ENCODE data around the gene UVRAG.

The UVRAG gene

DNA sequence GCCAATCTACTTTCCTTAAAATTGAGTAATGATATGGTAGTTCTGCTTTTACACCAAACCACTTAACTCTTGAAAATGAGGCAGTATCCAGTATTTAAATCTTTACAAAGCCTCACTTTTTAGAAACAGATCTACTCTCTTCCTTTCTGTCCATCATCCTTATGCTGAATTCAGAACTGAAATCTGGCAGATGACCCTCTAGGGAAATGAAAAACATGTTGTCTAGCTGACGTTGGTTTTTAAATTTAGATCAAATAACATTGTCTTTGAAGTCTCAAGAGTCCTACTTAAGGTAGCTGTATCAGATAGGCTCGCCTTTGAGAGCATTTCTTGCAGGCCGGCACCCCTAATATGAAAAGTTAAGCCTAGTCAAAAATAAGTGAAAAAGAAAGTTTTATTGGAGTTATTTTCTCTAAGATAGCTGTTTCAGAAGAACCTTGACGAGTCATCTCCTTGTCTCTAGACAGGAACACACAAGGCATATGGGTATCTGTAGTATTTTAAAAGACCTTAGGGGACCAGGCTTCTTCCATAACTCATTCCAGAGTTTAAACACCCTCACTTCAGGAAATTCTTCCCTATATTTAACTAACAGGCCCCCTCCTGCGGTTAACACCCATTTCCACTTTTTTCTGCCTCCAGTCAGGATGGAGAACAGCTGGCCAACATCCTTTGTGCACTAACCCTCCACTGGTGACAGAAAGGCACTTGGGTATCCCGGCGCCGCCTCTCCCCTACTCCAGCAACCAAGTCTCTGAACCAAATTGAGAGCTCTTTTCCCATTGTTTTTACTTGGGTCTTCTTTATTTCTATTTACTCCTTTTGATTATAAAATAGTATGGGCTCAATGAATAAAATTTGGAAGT is 310.1 kb downstream of the UVRAG start:
- DNase-seq, result no peak

DNA sequence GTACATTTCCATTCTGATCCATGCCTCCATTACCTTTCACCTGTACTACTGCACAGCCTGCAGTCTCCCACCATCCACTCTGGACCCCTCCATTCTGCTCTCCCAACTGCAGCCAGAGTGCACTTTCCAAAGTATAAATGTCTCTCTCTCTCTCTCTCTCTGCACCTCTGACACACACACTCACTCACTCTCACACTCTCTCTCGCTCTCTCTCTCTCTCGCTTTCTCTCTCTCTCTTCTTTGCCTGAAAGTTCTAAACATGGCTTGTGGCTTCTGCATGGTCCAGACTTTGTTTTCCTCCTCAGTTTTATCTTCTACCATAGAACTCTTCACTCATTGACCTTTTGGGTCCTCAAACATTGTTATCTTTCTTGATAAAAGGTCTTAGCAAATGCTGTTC is 314.7 kb downstream of the UVRAG start:
- DNase-seq, result no peak

GRCh38 chr11:76131142-76131541 is 316.1 kb downstream of the UVRAG start:
- DNase-seq, result no peak

GRCh38 chr11:76131671-76132631 is 316.9 kb downstream of the UVRAG start:
- no peak for DNase-seq

GRCh38 chr11:76134239-76134638 is 319.2 kb downstream of the UVRAG start:
- no peak for DNase-seq

DNA sequence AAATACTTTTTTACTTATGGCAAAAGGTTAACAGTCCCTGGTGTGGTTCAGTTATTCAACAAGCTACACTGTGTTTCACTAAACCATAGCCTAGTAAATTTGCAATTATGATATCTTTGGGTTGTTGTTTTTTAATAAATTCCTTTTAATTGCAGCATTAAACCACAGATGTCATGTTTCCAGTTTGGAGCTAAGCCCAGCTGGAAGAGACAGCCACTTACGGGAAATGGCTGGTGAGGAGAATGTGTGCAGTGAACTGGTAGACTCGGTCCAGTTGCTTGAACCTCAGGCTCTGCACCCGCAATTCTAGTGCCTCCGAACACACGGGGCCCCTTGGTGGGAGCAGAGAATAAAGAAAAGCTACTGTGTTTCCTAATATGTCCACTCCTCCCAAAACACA is 320.5 kb downstream of the UVRAG start:
- no peak for DNase-seq

- no peak for DNase-seq
Observed at GRCh38 chr11:76139314-76139713, 324.3 kb downstream of the UVRAG start.

DNA sequence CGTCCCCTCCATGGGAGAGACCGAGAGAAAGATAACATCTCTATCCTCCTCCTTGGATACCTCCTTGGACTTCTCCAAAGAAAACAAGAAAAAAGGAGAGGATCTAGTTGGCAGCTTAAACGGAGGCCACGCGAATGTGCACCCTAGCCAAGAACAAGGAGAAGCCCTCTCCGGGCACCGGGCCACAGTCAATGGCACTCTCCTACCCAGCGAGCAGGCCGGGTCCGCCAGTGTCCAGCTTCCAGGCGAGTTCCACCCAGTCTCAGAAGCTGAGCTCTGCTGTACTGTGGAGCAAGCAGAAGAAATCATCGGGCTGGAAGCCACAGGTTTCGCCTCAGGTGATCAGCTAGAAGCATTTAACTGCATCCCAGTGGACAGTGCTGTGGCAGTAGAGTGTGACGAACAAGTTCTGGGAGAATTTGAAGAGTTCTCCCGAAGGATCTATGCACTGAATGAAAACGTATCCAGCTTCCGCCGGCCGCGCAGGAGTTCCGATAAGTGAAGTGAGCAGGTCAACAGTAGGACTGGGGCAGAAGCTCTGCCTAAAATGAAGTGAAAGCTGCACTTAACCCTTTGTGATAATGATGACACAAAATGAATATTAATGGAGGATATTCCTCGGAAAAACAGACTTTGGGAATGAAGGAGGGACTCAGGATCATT is 326.0 kb downstream of the UVRAG start:
- DNase-seq, result no peak

- DNase-seq, result no peak
Observed at GRCh38 chr11:76141901-76142588, 327.0 kb downstream of the UVRAG start.

DNA sequence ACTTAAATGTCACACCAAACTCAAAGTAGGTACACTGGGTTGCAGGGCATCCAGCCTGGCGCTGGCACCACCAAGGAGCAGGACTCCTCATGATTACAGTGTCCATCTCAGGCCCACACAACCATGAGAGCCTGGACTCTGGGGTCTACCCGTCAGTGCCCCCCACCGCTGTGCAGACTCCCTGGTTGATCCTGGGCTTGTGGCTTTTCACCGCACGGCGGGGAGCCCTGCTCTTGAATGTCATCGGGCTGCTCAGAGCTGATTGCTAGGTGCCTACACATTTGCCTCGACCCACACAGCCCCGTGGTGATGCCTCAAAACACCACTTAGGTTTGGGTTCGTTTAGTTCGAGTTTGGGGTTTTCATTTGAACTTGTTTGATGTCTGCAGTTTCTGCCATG is 328.3 kb downstream of the UVRAG start:
- DNase-seq, result no peak

- DNase-seq, result no peak
Observed at GRCh38 chr11:76147106-76147740, 332.2 kb downstream of the UVRAG start.

- DNase-seq, result no peak
Observed at GRCh38 chr11:76148231-76148630, 333.2 kb downstream of the UVRAG start.

- DNase-seq, result no peak
Observed at GRCh38 chr11:76148941-76149613, 334.1 kb downstream of the UVRAG start.

DNA sequence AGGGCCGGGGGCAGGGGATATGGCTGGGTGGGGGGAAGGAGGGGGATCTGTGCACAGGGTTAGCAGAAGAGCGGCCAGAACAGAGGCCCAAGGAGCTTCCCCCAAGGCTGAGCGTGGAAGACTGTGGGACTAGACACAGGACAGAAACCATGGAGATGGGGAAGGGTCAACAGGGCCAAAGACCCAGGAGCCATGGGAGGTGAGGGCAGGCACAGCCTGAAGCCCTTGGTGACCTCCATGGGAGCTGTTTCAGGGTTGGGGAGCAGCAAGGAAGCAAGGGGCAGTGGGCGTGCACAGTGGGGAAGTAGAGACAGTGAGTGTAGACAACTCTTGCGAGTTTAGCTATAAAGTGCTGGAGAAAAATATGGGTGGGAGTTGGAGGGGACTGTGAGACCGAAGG is 334.7 kb downstream of the UVRAG start:
- no peak for DNase-seq

- DNase-seq, result no peak
Observed at GRCh38 chr11:76150141-76150540, 335.1 kb downstream of the UVRAG start.

DNA sequence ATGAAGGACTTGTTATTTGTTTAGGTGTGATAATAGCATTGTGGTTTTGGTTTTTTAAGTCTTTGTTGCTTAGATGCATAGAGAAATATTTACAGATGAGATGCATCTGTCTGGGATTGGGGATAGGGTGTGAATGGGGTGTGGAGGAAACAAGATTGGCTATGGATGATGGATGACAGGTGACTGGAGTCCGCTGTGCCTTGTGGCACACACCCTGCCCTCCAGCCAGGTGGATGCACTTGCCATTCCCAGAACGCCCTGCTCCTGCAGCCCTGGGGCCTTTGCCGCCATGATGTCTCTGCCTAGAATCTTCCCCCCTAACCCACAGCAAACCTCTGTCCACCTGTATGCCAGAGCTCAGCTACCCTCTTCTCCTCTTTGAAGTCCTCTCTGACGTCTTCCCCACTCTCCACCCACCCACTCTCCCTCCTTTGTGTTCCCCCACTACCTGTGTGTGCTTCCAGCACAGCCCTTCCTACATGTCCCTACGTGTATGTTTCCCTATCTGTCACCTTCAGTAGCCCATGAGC is 336.6 kb downstream of the UVRAG start:
- no peak for DNase-seq

- DNase-seq, result peak; percentile 51 to 82 (median 63)
Observed at GRCh38 chr11:76152086-76152681, 337.2 kb downstream of the UVRAG start.

DNA sequence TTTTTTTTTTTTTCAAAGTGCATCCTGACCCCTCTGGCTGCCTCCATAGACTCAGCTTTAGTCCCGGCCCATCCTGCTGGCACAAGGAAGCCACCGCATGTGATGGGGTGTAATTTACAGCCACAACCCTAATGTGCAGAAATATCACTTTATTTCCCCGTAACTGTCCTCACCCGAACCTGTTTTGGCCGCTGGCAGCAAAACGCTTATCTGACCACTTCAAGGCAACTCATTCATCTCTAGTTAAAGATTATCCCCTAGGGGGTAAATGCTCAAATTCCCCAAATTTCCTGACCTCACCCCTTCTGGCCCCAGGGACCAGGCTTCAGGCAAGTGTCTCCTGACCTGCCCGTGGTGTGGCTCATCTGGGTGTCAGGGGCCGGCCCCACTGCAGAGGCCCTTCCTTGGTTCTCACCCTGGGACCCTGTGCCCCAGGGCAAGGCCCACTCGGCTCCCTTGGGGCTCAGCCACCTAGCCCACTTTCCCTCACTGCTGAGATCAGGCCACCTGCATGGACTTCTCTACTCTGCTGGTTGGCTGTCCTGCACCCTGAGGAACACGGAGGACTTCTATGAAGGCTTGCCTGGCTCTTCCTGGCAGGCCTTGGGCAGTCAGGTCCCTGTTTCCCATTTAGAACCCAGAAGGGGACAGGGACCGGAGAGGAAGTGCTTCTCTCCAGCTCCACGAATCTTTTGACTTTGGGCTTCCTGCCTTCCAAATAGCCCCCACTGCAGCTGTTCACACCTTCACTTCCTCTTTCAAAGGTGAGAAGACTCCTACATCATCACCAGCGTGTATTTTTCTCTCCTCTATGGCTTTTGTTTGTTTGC is 337.9 kb downstream of the UVRAG start:
- peak in 2 of 5 experiments; percentile 35 to 56 for DNase-seq

GRCh38 chr11:76153571-76153923 is 338.5 kb downstream of the UVRAG start:
- DNase-seq, result no peak
